Measurements from ENCODE around the gene VPS54. TPM values are rescaled to one million over a fixed set of nuclear protein-coding genes. Genes with fewer than 3 reads are reported as not detected.

Gene VPS54
- polyA plus RNA-seq, 1 of the 3 experiments (the other 2 are of a cell fraction), result 5.3 TPM

GRCh38 chr2:63843093-63843492 lies 176.1 kb downstream of the VPS54 start (continued):
- no peak for TF ChIP-seq MEF2A (IDR thresholded peaks at IDR 0.05; ENCODE audit: borderline replicate concordance, low read depth)
- TF ChIP-seq NRF1 (IDR thresholded peaks at IDR 0.05; ENCODE audit: low read depth, low read length), result no peak
- TF ChIP-seq YY1 (IDR thresholded peaks at IDR 0.05; ENCODE audit: low read depth), result no peak

DNA sequence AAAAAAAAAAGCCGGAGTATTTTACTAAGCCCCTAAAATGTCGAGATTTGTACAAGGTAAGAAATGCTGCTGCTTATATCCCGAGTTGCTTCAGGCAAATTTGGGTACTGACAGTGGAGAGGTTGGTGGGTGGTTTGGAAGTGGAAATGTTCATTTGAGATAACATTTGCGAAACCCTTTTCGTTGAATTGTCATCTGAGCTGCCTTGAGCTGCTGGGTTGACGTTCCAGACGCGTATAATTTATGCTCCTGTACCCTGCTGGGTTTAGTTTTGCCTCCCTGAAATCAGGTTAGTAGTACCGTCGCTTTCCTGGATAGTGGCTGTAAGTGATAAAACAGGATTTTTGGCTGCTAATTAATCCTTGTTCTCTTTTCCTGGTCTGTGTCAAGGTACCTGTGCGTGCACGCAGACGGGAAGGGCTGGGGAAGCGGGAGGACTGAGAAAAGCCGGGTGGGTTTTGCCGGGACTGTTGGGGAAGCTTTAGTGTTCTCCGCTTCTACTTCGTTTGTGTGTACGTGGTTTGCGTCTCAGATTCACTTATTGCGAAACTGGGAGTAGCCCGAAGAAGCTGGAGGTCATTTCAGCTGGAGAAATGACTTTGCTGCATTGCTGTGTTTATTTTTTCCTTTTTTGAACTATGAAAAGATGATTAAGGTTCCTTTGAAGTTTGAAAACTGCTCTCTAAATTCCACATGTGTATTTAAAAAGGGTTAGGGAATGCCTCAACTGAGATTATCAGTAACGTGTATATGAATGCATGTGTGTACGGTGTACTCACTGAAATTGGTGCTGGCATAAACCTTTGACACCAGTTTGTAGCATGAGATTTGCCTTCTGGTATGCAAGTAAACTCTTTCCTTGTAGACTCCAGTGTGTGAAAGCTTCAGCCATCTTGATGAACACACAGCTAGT lies 176.8 kb downstream of the VPS54 start:
- POLR2A ChIA-PET, result interaction anchor here (0.7 to 1.9 kb wide), 3 partner anchors 11 to 254 kb away, joined by 3 to 10 read pairs (median 4); partner anchors contain the start of genes MDH1 and WDPCP
- TF ChIP-seq SIN3A (IDR thresholded peaks at IDR 0.05; ENCODE audit: borderline replicate concordance, low read depth, low read length) (no peak), USF2 (IDR thresholded peaks at IDR 0.05; ENCODE audit: borderline replicate concordance, low read depth, low read length) (no peak), FOXM1 (IDR thresholded peaks at IDR 0.05; ENCODE audit: low read depth) (no peak), TCF12 (IDR thresholded peaks at IDR 0.05) (no peak), EZH2phosphoT487 (IDR thresholded peaks at IDR 0.05; ENCODE audit: borderline replicate concordance, low read depth) (no peak), RAD21 (IDR thresholded peaks at IDR 0.05; ENCODE audit: low read length) (no peak), NFIC (IDR thresholded peaks at IDR 0.05; ENCODE audit: borderline replicate concordance) (no peak), GATA2 (CRISPR knock-in tag; IDR thresholded peaks at IDR 0.05) (no peak; the same call in 1 of the 2 replicates), TAF1 (IDR thresholded peaks at IDR 0.05; ENCODE audit: borderline replicate concordance, low read depth, low read length) (no peak), RCOR1 (IDR thresholded peaks at IDR 0.05; ENCODE audit: low read length) (no peak), PBX3 (IDR thresholded peaks at IDR 0.05) (no peak), REST (IDR thresholded peaks at IDR 0.05; ENCODE audit: low read depth, low read length) (no peak), MXI1 (IDR thresholded peaks at IDR 0.05; ENCODE audit: low read depth, low read length) (no peak), EP300 (IDR thresholded peaks at IDR 0.05; ENCODE audit: borderline replicate concordance in 1 of 2, low read depth in 1 of 2, low read length in 1 of 2) (no peak), NRF1 (IDR thresholded peaks at IDR 0.05; ENCODE audit: low read depth, low read length) (no peak)
- TF ChIP-seq, protein P1, sequence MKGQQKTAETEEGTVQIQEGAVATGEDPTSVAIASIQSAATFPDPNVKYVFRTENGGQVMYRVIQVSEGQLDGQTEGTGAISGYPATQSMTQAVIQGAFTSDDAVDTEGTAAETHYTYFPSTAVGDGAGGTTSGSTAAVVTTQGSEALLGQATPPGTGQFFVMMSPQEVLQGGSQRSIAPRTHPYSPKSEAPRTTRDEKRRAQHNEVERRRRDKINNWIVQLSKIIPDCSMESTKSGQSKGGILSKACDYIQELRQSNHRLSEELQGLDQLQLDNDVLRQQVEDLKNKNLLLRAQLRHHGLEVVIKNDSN (IDR thresholded peaks at IDR 0.05; ENCODE audit: borderline replicate concordance, low read depth), result no peak
- TF ChIP-seq, protein P2, sequence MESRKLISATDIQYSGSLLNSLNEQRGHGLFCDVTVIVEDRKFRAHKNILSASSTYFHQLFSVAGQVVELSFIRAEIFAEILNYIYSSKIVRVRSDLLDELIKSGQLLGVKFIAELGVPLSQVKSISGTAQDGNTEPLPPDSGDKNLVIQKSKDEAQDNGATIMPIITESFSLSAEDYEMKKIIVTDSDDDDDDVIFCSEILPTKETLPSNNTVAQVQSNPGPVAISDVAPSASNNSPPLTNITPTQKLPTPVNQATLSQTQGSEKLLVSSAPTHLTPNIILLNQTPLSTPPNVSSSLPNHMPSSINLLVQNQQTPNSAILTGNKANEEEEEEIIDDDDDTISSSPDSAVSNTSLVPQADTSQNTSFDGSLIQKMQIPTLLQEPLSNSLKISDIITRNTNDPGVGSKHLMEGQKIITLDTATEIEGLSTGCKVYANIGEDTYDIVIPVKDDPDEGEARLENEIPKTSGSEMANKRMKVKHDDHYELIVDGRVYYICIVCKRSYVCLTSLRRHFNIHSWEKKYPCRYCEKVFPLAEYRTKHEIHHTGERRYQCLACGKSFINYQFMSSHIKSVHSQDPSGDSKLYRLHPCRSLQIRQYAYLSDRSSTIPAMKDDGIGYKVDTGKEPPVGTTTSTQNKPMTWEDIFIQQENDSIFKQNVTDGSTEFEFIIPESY (IDR thresholded peaks at IDR 0.05; ENCODE audit: borderline replicate concordance, low read depth), result no peak

More for the DNA sequence above, 176.8 kb downstream of the VPS54 start:
- Histone ChIP-seq H3K27ac (ENCODE audit: low read depth in 2 of 2, low read length in 1 of 2) (peak overlapping the region; percentile 92), H3K9me2 (no peaks in the 10 kb centered on the region), H3K4me2 (peak overlapping the region; percentile 80), H3K9me3 (no peaks in the 10 kb centered on the region), H3F3A (replicated peaks; ENCODE audit: insufficient read depth) (peaks cover 10% of the 10 kb centered on the region), H3K79me2 (ENCODE audit: insufficient read depth) (peaks cover 57% of the 10 kb centered on the region), H3K9ac (peak overlapping the region; percentile 95), H3K27me3 (ENCODE audit: insufficient read depth) (no peaks in the 10 kb centered on the region), H4K20me1 (ENCODE audit: insufficient read depth) (peaks cover 18% of the 10 kb centered on the region; the same call in 1 of the 2 replicates), H2AFZ (ENCODE audit: low read depth) (peak overlapping the region; percentile 77), H3K4me1 (ENCODE audit: control insufficient read depth in 1 of 2, insufficient read depth in 2 of 2, low read depth in 1 of 2, low read length in 1 of 2) (peaks cover 9 to 28% of the 10 kb centered on the region in 2 experiments), H3K4me3 (ENCODE audit: low read depth in 2 of 2, low read length in 1 of 2) (peak overlapping the region; percentile 80 to 96), H3K36me3 (replicated peaks in 1 of 2; ENCODE audit: control insufficient read depth in 1 of 2, insufficient read depth in 2 of 2, low read length in 1 of 2) (no peaks in the 10 kb centered on the region)
- CTCF ChIA-PET, result interaction anchor here (0.8 to 2.4 kb wide), 4 partner anchors 18 to 431 kb away, joined by 3 to 8 read pairs (median 6); no protein-coding TSS in a partner anchor
- 7% methylated on average over 24 of the region's 24 CpGs for WGBS (ENCODE audit: low lambda C conversion rate)
- DNase-seq, result peak; percentile 11
